Mononuclear cell (primary cell): Measurements from ENCODE around the gene UBR1. TPM values are rescaled to one million over a fixed set of nuclear protein-coding genes. Genes with fewer than 3 reads are reported as not detected.
"Not testable (repeated sequence)": the region's sequence is repeated elsewhere in the genome, so short reads cannot be mapped to it uniquely, and the experiment has no call there.

Source experiments
- H3K27me3 ChIP-seq: 2 replicates; pipeline ENCODE4 v1.6.0; 2011; ENCODE audit warnings: low read length, control low read depth; ENCODE audit not compliant: insufficient read depth
- H3K4me1 ChIP-seq: 2 replicates; pipeline ENCODE4 v1.5.1; 2011; ENCODE audit warnings: mild to moderate bottlenecking, low read length, control low read depth; ENCODE audit not compliant: insufficient read depth
- H3K4me3 ChIP-seq: 2 replicates; pipeline ENCODE4 v1.5.1; 2011; ENCODE audit warnings: mild to moderate bottlenecking, low read length, moderate library complexity
- H3K9me3 ChIP-seq: 2 replicates; pipeline ENCODE4 v1.5.1; 2011; ENCODE audit warnings: low read depth, mild to moderate bottlenecking, control low read depth, low read length
- total RNA-seq: library from RNA; depleted of rRNA; stranded (reverse); fragments of >200 nt; gene quantifications from one replicate; pipeline ENCODE4 v1.2.3, GENCODE V29; 2012

UBR1 gene
- total RNA-seq, 1 donor = 44.7 TPM

GRCh38 chr15:42931702-42932486 lies 173.9 kb downstream of the UBR1 start:
- H3K4me1 ChIP-seq = no peaks in the 10 kb centered on the region
- no peaks in the 10 kb centered on the region for H3K9me3 ChIP-seq
- H3K27me3 ChIP-seq = no peaks in the 10 kb centered on the region
- H3K4me3 ChIP-seq = no peak overlapping the region

- Histone ChIP-seq H3K4me3 (no peak overlapping the region), H3K9me3 (no peaks in the 10 kb centered on the region), H3K4me1 (no peaks in the 10 kb centered on the region), H3K27me3 (no peaks in the 10 kb centered on the region)
Observed at GRCh38 chr15:42929306-42929848, 176.5 kb downstream of the UBR1 start.

- H3K27me3 ChIP-seq = no peaks in the 10 kb centered on the region
- H3K4me1 ChIP-seq = peaks cover 27% of the 10 kb centered on the region
- H3K9me3 ChIP-seq = no peaks in the 10 kb centered on the region
- peak overlapping the region; percentile 75 for H3K4me3 ChIP-seq
Observed at GRCh38 chr15:42921342-42921731, 184.5 kb downstream of the UBR1 start.

GRCh38 chr15:42920519-42921341 lies 185.1 kb downstream of the UBR1 start, which contains the start of gene TTBK2:
TSS of gene TTBK2 (minus strand) at chr15:42920778. CDS start at chr15:42878617, 42,161 bp downstream.
- peaks cover 31% of the 10 kb centered on the region for H3K4me1 ChIP-seq
- no peaks in the 10 kb centered on the region for H3K9me3 ChIP-seq
- H3K4me3 ChIP-seq = peak within 1 kb of the TSS; percentile 75
- no peaks in the 10 kb centered on the region for H3K27me3 ChIP-seq

GRCh38 chr15:42919799-42920518 lies 185.9 kb downstream of the UBR1 start:
- Histone ChIP-seq H3K9me3 (no peaks in the 10 kb centered on the region), H3K4me1 (peaks cover 39% of the 10 kb centered on the region), H3K4me3 (peak overlapping the region; percentile 75), H3K27me3 (no peaks in the 10 kb centered on the region)

GRCh38 chr15:42919308-42919707 lies 186.5 kb downstream of the UBR1 start:
- Histone ChIP-seq H3K9me3 (no peaks in the 10 kb centered on the region), H3K4me3 (peak overlapping the region; percentile 75), H3K27me3 (no peaks in the 10 kb centered on the region), H3K4me1 (peaks cover 45% of the 10 kb centered on the region)

GRCh38 chr15:42918047-42918446 lies 187.8 kb downstream of the UBR1 start:
- no peaks in the 10 kb centered on the region for H3K27me3 ChIP-seq
- H3K4me1 ChIP-seq = peaks cover 49% of the 10 kb centered on the region
- no peaks in the 10 kb centered on the region for H3K9me3 ChIP-seq
- H3K4me3 ChIP-seq = no peak overlapping the region

- Histone ChIP-seq H3K4me3 (no peak overlapping the region), H3K9me3 (no peaks in the 10 kb centered on the region), H3K27me3 (no peaks in the 10 kb centered on the region), H3K4me1 (peaks cover 40% of the 10 kb centered on the region)
Observed at GRCh38 chr15:42915654-42916315, 190.1 kb downstream of the UBR1 start.

- H3K4me1 ChIP-seq = peaks cover 39% of the 10 kb centered on the region
- H3K4me3 ChIP-seq = no peak overlapping the region
- no peaks in the 10 kb centered on the region for H3K9me3 ChIP-seq
- no peaks in the 10 kb centered on the region for H3K27me3 ChIP-seq
Observed at GRCh38 chr15:42914728-42915497, 190.9 kb downstream of the UBR1 start.

GRCh38 chr15:42911058-42911592 lies 194.7 kb downstream of the UBR1 start:
- H3K4me1 ChIP-seq = peaks cover 20% of the 10 kb centered on the region
- H3K4me3 ChIP-seq = no peak overlapping the region
- no peaks in the 10 kb centered on the region for H3K9me3 ChIP-seq
- no peaks in the 10 kb centered on the region for H3K27me3 ChIP-seq

- Histone ChIP-seq H3K27me3 (no peaks in the 10 kb centered on the region), H3K9me3 (no peaks in the 10 kb centered on the region), H3K4me1 (peaks cover 4% of the 10 kb centered on the region), H3K4me3 (no peak overlapping the region)
Observed at GRCh38 chr15:42908538-42908937, 197.3 kb downstream of the UBR1 start.

GRCh38 chr15:42903388-42904324 lies 202.2 kb downstream of the UBR1 start:
- Histone ChIP-seq H3K27me3 (no peaks in the 10 kb centered on the region), H3K4me1 (peaks cover 5% of the 10 kb centered on the region), H3K4me3 (no peak overlapping the region), H3K9me3 (no peaks in the 10 kb centered on the region)

GRCh38 chr15:42893911-42894310 lies 211.9 kb downstream of the UBR1 start:
- H3K4me1 ChIP-seq, H3K9me3 ChIP-seq, H3K27me3 ChIP-seq, H3K4me3 ChIP-seq: not testable (repeated sequence)
